COR-L47 (cell line): Measurements from ENCODE around the gene C16orf96.
A peak's percentile ranks its signal among the peaks of the same experiment; 100 is the strongest.
"Not testable (repeated sequence)": the region's sequence is repeated elsewhere in the genome, so short reads cannot be mapped to it uniquely, and the experiment has no call there.

Source experiments
- DNase-seq: peaks from one replicate; lab custom pipeline; 2025; lab: John Stamatoyannopoulos, UW

C16orf96 gene

DNA sequence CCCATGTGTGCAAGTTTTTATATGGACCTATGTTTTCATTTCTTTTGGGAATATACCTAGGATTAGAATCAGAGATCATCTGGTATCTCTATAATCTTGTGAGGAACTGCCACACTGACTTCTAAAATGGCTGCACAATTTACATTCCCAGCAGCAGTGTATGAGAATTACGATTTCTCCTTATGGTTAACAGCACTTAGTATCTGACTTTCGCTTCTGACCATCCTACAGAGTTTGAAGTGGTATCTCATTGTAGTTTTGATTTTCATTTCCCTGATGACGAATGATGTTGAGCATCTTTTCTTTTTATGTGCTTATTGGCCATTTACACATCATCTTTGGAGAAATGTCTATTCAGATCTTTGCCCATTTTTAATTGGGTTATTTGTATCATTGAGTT is 10.0 kb downstream of the C16orf96 start:
- DNase-seq: no peak

DNA sequence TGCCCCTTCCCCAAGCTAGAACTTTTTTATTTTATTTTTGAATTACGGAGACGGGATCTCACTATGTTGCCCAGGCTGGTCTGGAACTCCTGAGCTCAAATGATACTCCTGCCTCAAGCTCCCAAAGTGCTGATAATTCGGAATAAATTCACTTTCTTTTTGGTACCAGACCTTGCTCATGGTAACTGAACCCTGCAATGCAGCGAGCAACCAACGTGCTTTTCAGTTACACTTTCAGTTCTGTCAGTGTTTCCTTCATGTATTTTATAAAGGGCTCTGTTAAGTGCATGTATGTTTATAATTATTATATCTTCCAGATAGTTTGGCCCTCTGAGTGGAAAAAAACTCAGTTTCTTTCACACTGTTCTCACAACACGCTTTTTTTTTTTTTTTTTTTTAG is 13.9 kb downstream of the C16orf96 start:
- no peak for DNase-seq

DNA sequence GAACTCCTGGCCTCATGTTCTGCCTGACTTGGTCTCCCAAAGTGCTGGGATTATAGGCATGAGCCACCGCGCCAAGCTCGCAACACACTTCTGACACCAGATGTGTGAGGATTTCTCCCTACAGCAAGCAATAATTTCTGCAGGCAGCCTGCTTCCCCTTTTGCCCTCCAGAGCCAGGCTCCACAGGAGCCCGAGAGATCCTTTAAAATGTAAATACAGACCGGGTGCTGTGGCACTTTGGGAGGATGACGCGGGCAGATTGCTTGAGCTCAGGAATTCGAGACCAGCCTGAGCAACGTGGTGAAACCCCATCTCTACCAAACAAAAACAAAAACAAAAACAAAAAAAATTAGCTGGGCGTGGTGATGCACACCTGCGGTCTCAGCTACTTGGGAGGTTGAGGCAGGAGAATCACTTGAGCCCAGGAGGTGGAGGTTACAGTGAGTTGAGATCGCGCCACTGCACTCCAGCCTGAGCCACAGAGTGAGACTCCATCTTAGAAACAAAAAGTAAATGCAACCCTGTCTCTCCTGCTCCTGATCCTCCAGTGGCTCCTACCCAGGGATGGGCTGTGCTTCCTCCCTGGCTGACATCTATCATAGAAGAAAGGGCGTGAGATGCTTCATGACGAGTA is 14.7 kb downstream of the C16orf96 start:
- no peak for DNase-seq

DNA sequence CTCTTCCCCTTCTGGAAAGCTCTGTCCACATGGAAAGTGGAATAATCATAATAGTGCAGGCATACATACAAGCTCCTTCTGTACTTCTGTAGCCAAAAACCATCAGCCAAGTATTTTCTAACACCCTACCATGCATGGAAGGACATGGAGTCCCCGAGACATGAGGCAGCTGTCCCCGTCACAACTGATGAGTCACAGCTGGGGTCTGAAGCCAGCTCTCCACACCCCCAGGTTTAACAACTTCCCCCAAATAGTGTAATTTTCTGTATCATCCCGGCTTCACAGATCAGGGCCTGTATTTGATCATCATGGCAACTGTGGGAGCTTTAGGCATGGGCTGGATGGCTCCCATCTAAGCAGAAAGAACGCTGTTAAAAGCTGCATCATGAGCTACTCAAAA is 16.6 kb downstream of the C16orf96 start:
- DNase-seq: no peak

DNA sequence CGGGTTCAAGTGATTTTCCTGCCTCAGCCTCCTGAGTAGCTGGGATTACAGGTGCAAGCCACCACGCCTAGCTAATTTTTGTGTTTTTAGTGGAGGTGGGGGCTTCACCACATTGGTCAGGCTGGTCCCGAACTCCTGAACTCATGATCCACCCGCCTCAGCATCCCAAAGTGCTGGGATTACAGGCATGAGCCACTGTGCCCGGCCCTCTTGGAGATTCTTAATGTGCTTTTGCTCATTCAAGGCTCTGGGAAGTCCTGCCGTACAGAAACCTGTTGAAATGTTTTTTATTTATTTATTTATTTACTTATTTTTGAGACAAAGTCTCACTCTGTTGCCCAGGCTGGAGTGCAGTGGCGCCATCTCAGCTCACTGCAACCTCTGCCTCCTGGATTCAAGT is 17.8 kb downstream of the C16orf96 start:
- not testable (repeated sequence) for DNase-seq

DNA sequence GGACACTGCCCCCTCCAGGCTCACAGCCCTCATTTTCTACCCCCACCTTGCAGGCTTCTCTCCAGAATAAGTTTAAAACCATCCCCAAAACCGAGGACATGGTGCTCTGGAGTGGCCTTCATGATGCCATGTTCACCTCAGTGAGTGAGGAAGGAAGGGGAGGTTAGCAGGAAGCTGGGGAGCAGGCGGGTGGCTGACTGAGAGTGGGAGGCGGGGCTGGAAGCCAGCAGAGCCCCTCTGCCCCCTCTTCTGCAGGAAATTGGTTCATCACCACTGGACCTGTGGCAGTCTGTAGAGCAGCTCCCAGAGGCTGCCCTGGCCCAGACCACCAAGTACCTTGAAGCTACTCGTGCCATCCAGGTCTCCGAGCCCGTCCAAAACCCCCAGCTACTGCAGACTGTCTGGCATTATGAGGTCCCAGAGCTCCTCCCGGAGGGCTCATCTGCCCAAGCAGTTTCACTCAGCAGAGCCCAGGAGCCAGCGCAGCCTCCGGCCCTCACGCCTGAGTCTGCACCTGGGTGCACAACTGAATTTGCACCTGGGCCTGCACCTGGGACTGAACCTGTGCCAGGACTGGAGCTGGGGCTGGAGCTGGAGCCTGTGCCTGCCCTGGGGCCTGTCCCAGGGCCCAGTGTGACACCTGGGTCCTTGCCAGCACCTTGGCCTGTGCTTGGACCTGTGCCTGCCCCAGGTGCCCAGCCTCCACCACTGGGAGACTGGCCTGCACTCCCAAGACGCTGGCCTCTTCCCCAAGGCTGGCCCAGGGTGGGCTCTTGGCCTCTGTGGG is 19.0 kb downstream of the C16orf96 start:
- DNase-seq: no peak

DNA sequence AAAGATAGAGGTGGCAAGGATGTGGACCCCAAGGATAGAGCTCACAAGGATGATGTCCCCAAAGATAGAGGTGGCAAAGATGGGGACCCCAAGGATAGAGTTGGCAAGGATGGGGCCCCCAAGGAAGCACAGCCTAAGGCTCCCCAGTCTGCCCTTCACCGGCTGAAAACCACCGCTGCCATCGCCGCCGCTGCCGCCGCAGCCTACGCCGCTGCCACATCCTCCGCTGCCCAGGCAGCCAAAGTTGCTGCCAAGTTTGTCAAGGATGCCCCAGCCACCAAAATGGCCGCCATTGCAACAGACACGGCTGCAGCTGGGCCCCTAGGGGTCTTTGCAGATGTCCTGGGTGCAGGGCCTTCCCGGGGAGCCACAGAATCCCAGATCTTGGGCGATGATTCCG is 19.9 kb downstream of the C16orf96 start:
- DNase-seq: no peak

DNA sequence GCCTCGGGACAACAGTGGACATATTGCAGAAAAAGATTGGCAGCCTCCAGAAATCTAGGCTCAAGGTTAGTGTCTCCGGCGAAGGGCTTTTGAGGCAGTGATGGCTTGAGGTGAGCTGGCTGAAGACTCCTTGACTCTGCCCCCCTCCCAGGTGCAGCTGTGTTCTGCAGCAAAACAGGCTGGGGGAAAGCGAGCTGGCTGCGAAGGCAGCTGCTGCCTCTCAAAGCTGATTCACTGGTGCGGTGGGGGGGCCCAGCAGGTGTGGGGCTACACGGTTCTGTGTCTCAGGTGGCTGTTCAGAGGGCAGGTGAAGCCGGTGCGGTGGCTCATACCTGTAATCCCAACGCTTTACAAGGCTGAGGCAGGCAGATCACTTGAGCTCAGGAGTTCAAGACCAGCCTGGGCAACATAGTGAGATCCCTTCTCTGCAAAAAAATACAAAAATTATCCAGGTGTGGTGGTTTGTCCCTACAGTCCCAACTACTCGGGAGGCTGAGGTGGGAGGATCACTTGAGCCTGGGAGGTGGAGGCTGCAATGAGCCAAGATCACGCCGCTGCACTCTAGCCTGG is 22.9 kb downstream of the C16orf96 start:
- DNase-seq: peak; percentile 32

DNA sequence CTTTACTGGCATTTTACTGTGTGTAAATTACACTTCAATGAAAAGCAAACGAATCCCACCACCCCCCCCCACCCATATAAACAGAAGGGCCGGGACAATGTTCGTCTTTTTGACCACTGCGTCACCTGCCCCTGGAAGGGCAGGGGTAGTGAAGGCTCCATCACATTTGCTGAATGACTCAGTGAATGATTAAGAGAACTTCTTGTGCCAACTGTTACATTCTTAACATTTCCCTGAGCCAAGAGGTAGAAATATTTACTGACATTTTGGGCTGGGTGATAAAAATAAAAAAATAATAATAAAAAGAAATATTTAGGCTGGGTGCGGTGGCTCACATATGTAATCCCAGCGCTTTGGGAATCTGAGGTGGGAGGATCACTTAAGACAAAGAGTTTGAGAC is 24.1 kb downstream of the C16orf96 start:
- no peak for DNase-seq

DNA sequence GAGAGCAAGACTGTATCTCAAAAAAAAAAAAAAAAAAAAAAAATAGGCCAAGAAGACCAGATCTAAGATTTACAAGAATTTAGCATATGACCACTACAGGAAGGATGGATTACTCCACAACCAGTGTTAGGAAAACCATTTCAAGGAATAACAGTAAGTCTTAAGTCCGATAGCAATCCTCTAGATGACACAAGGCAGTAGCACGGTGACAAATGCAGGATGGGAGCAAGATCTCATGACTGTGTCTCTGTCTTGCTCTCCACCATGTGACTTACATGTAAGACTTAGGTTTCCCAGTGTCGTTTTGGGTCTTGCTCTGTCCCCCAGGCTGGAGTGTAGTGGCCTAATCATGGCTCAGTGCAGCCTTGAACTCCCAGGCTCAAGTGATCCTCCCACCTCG is 27.8 kb downstream of the C16orf96 start:
- DNase-seq: no peak

DNA sequence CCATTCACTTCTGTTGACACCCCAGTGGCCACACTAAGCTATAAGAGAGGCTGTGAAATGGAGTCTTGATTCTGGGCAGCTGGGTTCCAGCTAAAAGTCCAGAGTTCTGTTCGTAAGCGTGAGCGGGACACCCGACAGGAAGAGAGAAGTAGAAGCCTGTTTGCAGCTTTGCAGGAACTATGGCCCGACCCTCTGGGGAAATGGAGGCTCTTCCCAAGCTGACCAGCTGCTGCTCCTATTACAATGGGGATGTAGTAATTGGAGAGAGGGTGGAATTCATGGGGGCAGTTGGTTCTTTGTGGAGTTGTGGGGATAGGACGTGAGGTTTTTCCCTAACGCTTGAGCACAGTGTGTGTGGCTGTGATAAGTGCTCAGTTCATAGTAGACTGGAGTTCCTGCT is 30.2 kb downstream of the C16orf96 start:
- no peak for DNase-seq

DNA sequence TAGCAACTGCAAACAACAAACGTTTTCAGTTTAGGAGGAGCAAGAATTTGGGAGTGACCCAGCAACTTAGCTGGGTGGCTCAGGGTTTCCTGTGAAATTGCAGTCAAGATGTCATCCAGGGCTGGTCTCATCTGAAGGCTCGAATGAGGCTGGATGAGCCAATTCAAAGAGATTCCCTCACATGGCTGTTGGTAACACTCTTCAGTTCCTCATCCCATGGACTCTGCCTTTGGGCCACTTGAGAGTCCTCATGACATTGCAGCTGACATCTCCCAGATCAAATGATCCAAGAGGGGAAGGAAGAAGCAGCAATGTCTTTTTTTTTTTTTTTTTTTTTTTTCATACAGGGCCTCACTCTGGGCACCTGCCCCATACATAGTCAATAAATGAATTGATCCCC is 32.2 kb downstream of the C16orf96 start:
- DNase-seq: no peak

DNA sequence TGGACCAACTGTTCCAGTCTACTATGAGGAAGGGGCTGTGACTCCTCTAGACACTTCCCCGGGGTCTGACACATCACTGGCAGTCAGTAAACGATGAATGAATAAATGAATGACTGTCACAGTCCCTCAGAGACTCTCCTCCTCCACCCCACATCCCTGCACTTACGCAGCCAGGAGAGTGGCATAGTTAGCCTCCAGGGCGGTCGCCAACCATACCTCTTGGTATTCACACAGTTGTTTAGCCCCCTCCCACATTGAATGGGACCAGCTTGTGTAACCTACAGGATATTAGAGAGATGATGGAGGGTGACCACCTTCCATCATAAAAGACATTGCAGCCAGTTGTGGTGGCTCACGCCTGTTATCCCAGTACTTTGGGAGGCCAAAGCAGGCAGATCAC is 32.8 kb downstream of the C16orf96 start:
- no peak for DNase-seq

DNA sequence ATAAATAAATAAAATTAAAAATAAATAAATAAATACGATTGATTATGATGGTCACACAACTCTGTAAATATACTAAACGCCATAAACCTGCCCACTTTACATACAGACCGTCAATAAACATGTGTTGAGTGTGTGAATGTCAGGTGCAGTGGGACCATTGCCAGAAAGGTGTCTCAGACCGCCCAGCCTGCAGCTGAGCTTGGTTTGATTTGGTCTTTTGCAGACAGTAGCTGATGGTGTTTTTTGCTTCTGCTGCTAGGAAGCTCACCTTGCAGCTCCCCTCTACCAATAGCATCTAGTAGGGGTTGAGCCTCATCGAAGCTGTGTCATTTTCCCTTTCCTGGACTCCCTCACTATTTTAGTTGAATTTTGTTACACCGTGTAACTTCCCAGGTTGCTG is 35.1 kb downstream of the C16orf96 start:
- no peak for DNase-seq

DNA sequence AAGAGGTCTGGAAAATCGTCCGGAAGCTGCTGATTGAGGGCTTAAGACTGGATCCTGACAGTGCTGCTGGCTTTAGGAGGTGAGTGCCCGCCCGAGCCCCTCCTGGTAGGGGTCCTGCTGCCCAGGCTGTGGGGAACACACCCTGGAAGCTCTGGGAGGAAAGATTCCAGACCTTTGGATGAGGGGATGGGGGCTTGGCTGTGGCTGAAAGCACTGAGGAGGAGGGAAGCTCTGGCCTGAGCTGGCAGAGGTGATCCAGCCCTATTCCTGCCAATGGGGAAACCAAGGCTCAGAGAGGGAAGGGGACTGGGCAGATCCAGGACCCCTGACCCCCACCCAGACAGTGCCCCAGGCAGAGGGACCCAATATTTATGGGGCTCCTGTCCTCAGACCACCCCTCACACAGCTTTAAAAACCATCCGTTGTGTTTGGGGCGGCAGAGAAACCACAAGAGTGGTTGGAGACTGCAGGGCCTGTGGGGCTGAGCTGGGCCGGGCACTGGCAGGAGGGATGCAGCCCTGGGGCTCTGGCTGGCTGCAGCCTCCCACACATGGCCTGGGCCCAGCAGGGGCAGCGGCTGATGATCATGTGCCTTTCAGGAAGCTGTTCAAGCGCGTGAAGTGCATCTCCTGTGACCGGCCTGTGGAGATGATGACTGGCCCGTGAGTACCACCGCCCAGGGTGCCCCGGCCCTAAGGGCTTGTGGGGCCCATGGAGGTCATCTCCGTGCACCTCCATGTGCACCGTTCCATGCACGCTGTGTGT is 35.7 kb downstream of the C16orf96 start:
- no peak for DNase-seq

DNA sequence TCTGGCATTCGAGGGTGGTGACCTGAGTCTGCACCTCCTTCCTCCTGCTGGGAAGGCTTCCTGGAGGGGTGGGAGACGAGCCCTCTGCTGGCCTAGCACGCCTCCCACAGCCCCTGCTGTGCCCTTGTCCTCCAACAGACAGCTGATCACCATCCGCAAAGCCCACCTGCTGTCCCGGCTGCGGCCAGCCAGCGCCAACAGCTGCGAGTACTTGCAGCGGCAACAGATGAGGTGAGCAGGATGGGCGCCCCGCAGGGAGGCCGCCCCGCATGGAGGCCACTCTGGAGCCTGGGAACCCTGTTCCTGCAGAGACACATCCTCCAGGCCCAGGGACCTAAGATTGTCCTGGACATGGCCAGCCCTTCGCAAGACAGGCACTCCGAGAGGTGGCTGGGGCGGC is 36.9 kb downstream of the C16orf96 start:
- DNase-seq: peak; percentile 93

DNA sequence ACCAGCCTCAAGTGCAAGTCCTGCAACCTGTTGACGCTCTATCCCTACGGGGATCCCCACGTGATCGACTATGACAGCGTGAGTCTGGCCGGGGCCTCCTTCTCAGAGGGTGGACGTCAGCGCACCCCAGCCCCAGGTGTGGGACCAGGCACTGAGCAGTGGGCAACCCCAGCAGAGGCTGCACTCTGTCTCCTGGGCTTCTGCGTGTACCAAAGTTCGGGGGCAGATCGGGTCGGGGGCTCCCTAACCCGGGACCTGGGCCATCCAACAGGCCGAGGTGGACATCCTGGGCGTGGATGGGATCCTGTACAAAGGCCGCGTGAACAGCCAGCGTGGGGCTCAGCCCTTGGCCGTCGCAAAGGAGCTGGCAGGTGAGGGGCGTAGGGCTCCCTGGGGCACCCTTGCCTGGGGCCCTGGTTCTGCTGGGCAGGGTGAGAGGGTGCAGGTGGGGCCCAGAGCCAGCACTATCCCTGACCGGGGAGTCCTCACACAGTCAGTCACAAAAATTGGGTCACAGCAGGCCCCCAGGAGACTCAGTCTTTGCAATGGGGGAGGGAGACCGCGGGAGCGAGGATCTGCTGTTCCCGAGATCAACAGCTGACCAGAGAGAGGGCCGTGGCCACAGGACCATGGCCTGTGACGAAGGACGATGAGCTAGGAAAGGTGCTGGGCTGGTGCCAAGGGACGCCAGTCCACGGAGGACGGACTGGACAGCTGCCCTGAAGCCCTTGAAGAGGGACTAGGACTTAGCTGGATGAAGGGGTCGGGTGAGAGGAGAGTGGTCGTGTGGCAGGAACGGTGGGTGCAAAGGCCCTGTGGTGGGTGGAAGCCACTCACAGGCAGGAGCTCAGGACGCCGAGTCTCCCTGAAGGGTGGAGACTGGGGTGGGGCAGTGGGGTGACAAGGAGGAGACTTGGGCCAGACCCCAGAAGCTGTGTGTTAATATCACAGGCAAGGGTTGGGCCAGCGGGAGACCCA is 38.6 kb downstream of the C16orf96 start:
- DNase-seq: no peak

DNA sequence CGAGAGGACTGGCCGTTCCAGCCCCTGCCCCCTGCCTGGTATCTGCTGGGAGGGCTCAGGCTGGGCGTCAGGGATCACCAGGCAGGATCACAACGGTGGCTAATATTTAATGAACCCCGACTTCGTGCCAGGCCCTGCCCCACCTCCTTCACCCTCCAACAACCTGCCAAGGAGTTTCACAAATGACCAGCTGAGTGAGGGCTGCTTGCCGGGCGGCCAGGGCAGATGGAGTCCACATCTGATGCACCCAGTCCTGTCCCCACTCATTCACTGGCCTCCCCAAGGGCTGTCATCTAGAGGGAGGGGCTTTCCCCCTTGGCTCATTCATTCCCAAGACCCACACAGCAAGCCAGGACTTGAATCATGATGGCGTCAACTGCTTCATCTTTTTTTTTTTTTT is 41.0 kb downstream of the C16orf96 start:
- no peak for DNase-seq

DNA sequence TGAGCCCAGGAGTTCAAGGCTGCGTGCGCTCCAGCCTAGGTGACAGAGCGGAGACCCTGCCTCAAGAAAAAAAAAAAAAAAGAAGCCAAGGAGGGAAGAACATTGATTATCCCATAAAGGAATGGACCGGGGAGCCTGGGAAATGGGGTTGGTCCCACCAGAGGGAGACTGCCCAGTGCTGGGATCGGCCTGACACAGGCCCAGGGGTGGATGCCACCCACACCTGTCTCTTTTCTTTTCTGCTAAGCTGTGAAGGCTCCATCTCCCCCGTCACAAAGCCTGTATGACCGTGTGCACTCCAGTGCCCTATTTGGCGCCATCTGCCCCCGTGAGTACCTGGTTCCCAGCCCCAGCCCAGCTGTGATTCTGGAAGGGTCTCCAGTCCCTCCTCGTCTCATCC is 42.9 kb downstream of the C16orf96 start:
- no peak for DNase-seq

DNA sequence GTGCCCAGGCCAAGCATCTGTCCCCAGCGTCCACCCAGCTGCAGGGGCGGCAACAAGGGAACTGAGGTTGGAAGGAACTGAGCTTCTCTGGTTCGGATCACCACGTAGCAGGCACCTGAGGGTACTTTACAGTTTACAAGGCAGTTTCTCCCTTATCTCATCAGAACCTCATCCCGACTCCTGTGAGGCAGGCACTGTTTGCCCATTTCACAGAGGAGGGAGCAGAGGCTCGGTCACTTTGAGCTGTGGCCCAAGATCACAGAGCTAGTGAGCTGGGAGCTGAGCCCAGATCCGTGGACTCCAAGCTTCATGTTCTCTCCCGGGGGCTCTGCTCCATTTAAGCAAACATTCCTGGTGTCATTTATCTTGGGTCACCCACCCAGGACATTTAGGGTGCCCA is 43.4 kb downstream of the C16orf96 start:
- DNase-seq: no peak

DNA sequence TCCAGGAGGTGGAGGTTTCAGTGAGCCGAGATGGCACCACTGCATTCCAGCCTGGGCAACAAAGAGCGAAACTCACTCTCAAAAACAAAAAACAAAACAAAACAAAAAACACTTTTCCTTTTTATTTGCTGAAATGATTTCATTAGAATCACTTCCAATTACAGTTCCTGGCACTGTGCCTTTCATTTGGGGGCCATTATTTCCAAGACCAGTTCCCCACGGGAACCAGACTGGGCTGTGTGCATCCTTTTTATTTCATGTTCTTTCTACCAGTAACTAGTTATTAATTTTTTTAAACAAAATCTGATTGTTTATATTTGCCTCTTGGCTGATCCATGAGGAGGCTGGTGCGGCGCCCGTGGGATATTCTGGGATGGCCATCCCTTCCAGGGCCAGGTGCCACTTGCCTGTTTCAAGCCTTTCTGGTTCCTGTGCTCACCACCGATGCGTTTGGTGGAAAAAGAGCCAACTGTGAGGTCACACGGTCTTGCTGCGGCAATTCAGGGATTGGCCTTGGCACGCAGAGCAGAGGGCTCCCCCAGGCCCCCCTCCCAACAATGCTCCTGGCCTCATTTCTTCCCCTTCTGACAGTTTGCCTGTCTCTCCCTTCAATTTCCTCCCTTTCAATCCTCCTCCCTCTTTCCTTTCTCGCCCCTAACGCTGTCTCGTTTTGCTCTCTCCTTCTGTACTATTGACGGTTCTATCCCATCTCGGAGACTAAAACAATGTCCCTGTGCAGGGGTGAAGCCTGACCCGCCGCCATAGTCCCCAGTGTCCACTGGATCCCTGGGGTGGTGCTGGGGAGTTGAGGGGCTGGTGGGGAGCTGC is 45.1 kb downstream of the C16orf96 start:
- DNase-seq: no peak
